ENCODE measurements around the gene RGS7.

DNA sequence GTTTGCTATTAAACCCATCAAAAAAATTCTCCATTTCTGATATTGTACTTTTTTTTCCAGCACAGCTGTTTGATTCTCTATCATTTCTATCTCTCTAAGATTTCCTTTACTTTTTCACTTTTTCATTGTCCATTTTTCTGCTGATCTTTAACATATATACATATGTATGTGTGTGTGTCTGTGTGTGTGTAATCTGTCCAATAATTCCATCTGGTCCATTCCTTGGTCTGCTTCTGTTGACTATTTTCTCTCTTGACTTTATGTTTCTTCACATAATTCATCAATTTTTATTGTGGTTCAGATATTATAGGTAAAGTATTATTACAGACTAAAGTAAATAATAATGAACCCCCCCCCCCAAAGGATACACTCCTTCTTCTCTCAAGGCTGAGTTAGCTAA, 84.2 kb downstream of the RGS7 start:
- TF ChIP-seq, protein P1, sequence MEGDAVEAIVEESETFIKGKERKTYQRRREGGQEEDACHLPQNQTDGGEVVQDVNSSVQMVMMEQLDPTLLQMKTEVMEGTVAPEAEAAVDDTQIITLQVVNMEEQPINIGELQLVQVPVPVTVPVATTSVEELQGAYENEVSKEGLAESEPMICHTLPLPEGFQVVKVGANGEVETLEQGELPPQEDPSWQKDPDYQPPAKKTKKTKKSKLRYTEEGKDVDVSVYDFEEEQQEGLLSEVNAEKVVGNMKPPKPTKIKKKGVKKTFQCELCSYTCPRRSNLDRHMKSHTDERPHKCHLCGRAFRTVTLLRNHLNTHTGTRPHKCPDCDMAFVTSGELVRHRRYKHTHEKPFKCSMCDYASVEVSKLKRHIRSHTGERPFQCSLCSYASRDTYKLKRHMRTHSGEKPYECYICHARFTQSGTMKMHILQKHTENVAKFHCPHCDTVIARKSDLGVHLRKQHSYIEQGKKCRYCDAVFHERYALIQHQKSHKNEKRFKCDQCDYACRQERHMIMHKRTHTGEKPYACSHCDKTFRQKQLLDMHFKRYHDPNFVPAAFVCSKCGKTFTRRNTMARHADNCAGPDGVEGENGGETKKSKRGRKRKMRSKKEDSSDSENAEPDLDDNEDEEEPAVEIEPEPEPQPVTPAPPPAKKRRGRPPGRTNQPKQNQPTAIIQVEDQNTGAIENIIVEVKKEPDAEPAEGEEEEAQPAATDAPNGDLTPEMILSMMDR (IDR thresholded peaks at IDR 0.05) = no peak
- no peak for TF ChIP-seq POLR2A (IDR thresholded peaks at IDR 0.05; ENCODE audit: low read depth)
- no peak for TF ChIP-seq POLR2AphosphoS5 (IDR thresholded peaks at IDR 0.05)
- TF ChIP-seq EP300 (IDR thresholded peaks at IDR 0.05) = no peak

All from esophagus muscularis mucosa (tissue), 4 donors.